ENCODE results near the gene CHID1. TPM values are rescaled to one million over a fixed set of nuclear protein-coding genes. Genes with fewer than 3 reads are reported as not detected.

Gene CHID1
- total and polyA plus RNA-seq, 3 donors from 2014 or later, result 134 to 176 (median 146) TPM

DNA sequence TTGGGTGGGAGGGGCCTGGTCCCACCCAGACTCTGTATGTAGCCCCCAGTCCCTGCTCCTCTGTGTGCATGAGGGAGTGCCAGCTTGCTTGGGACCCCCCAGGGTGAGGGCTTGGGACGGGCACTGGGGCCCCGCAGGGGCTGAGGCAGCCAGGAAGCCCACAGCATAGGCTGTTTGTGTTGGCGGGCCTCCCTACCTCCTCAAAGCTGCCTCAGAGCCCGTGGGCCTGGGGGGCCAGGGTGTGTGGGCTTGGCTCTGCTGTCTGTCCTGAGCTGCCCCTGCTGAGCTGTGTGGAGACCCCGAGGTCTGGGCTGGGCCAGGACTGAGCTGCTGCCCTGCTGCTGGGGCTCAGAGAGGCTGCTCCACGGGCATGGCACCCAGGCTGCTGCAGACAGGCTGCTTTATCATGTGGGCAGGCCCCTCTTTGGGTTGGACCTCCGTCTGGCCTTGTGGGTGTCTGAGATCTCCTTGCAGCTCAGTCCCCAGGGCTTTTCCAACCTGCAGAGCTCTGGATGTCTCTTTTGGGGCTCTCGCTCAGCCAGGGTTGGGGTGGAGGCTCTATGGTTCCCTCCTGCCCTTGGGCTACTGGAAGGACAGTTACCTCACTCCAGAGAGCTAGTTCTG is 64.6 kb downstream of the CHID1 start:
- TF ChIP-seq, protein P1, sequence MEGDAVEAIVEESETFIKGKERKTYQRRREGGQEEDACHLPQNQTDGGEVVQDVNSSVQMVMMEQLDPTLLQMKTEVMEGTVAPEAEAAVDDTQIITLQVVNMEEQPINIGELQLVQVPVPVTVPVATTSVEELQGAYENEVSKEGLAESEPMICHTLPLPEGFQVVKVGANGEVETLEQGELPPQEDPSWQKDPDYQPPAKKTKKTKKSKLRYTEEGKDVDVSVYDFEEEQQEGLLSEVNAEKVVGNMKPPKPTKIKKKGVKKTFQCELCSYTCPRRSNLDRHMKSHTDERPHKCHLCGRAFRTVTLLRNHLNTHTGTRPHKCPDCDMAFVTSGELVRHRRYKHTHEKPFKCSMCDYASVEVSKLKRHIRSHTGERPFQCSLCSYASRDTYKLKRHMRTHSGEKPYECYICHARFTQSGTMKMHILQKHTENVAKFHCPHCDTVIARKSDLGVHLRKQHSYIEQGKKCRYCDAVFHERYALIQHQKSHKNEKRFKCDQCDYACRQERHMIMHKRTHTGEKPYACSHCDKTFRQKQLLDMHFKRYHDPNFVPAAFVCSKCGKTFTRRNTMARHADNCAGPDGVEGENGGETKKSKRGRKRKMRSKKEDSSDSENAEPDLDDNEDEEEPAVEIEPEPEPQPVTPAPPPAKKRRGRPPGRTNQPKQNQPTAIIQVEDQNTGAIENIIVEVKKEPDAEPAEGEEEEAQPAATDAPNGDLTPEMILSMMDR (IDR thresholded peaks at IDR 0.05), result no peak
- no peak for TF ChIP-seq POLR2A (IDR thresholded peaks at IDR 0.05)
- H3K4me3 ChIP-seq, result no peak overlapping the region
- no peak for DNase-seq
- no peaks in the 10 kb centered on the region for H3K9me3 ChIP-seq
- intact Hi-C loops (cut with DNase I; ENCODE audit: low total_unique reads), result no loop called here
- WGBS, 2 donors, result 45 to 60% methylated on average over 2 to 8 of the region's 8 CpGs
- H3K27ac ChIP-seq, result peak overlapping the region; percentile 89 to 97
- peaks cover 62% of the 10 kb centered on the region for H3K4me1 ChIP-seq
- no peaks in the 10 kb centered on the region for H3K27me3 ChIP-seq
- H3K36me3 ChIP-seq (ENCODE audit: low read depth, missing control alignments), result no peaks in the 10 kb centered on the region

GRCh38 chr11:844693-845644 is 65.6 kb downstream of the CHID1 start:
- Histone ChIP-seq H3K4me1 (peaks cover 55% of the 10 kb centered on the region), H3K9me3 (no peaks in the 10 kb centered on the region), H3K27me3 (no peaks in the 10 kb centered on the region), H3K36me3 (ENCODE audit: low read depth, missing control alignments) (no peaks in the 10 kb centered on the region), H3K27ac (peak overlapping the region; percentile 89 to 97), H3K4me3 (peak overlapping the region; percentile 26 to 85)
- TF ChIP-seq, protein P1 (IDR thresholded peaks at IDR 0.05), result no peak
- TF ChIP-seq POLR2A (IDR thresholded peaks at IDR 0.05), result no peak
- DNase-seq, result peak; percentile 93
- intact Hi-C loops (cut with DNase I; ENCODE audit: low total_unique reads), result no loop called here
- WGBS, 2 donors, result 32 to 69% methylated on average over 14 to 27 of the region's 31 CpGs

DNA sequence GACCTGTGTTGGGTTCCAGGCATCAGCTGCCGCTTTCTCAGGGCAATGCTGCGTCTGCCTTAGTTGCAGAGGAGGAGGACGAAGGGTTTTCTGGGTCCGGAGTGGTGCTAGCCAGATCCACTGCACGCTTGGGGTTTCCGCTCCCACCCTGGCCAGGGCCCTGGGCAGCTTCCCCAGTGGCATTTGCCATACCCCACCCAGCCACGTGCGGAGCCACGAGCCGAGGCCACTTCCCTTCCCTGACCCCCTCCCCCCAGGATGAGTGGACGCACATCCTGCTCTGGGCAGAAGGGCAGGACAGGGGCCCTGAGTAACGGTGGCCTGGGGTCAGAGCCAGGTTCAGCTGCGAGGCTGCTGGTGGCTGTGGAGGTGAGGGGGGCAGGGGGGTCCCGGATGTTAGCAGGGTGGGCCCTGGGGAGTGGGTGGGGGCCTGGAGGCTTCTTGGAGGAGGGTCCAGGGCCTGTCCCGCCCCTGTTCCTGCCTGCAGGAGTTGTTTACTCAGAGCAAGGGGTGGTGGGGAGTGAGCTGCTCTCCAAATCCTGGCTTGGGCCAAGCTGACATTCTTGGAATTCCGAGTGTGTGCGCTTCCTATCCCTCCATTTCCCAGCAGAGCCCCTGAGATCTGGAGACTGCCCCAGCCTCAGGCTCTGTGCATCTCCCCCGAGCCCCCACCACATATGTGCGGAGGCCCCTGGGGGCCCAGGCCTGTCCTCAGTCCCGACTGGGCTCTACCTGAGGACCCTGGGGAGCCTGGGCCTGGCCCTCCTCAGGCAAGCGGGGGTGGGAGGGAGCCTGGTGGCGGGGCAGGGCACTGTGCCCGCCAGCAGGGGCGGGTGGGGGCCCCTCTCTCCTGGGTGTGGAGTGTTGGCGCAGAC is 66.6 kb downstream of the CHID1 start:
- Histone ChIP-seq H3K4me1 (peaks cover 52% of the 10 kb centered on the region), H3K4me3 (peak overlapping the region; percentile 26 to 85), H3K9me3 (no peaks in the 10 kb centered on the region), H3K27me3 (no peaks in the 10 kb centered on the region), H3K36me3 (ENCODE audit: low read depth, missing control alignments) (no peaks in the 10 kb centered on the region), H3K27ac (peak overlapping the region; percentile 89 to 97)
- 0 to 7% methylated on average over 1 to 25 of the region's 25 CpGs for WGBS, 2 donors
- intact Hi-C loops (cut with DNase I; ENCODE audit: low total_unique reads), result no loop called here
- DNase-seq, result peak; percentile 90
- TF ChIP-seq, protein P1 (IDR thresholded peaks at IDR 0.05), result no peak
- TF ChIP-seq POLR2A (IDR thresholded peaks at IDR 0.05), result no peak

GRCh38 chr11:843086-843734 is 67.4 kb downstream of the CHID1 start:
- Histone ChIP-seq H3K9me3 (no peaks in the 10 kb centered on the region), H3K4me1 (peaks cover 44% of the 10 kb centered on the region), H3K36me3 (ENCODE audit: low read depth, missing control alignments) (no peaks in the 10 kb centered on the region), H3K27ac (peak overlapping the region; percentile 89 to 97), H3K4me3 (peak overlapping the region; percentile 85 to 94), H3K27me3 (no peaks in the 10 kb centered on the region)
- WGBS, 2 donors, result 1% methylated on average over 45 of the region's 53 CpGs; no CpG with 5 or more reads in 1 of the 2 donors
- DNase-seq, result no peak
- TF ChIP-seq, protein P1 (IDR thresholded peaks at IDR 0.05), result no peak
- TF ChIP-seq POLR2A (IDR thresholded peaks at IDR 0.05), result no peak
- intact Hi-C loops (cut with DNase I; ENCODE audit: low total_unique reads), result no loop called here
